OCI-LY3 (cell line): ENCODE results near the gene RABL6.

Source experiments
- CTCF ChIP-seq: fragments of 200-600, 300-600 bp; sonication (generic); IDR thresholded peaks from 2 replicates; pipeline ENCODE4 v1.5.1; 2014; ENCODE audit warnings: antibody characterized with exemption, low read length, low read depth
- EZH2phosphoT487 ChIP-seq: fragments of 200-600 bp; shearing (Covaris generic); IDR thresholded peaks from 2 replicates; pipeline ENCODE4 v1.6.1; 2018; ENCODE audit warnings: antibody characterized with exemption, mixed run types, low read depth

GRCh38 chr9:136804509-136805206 lies 3.1 kb upstream of the RABL6 start:
- TF ChIP-seq EZH2phosphoT487: no peak
- TF ChIP-seq CTCF: no peak
